NCI-H510A (cell line): ENCODE measurements around the gene MAGI2.

Experiments
- DNase-seq: peaks from one replicate; lab custom pipeline; 2025; lab: John Stamatoyannopoulos, UW

MAGI2 gene

GRCh38 chr7:78407031-78407430, 1046.4 kb downstream of the MAGI2 start:
- DNase-seq: no peak

DNA sequence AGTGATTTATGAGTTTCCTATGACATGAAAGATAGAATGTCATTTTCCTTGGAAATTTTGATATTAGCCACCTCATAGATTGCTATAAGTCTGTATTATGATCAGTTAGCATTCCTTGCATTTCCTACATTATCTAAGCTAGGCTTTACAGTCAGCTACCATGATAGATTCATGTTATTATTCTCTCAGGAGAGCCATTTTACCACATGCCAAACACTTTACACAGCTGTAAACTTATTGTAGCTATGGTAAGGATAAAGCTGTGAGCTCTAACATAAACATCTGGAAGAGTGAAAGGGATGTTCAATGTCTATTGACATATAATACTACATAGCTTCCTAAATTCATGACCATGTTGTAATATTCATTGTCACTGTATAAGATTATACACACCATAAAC, 1046.9 kb downstream of the MAGI2 start:
- no peak for DNase-seq

DNA sequence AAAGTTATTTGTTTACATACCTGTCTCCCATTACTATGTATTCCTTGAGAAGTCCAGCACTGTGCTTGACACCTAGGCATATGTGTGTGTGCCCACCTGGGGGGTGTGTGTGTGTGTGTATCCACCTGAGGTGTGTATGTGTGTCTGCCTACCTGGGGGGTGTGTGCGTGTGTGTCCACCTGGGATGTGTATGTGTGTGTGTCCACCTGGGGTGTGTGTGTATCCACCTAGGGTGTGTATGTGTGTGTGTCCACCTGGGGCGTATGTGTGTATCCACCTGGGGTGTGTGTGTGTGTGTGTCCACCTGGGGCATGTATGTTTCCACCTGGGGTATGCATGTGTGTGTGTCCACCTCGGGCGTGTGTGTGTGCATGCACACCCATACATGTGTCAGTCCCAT, 1051.4 kb downstream of the MAGI2 start:
- no peak for DNase-seq

- DNase-seq: no peak
These were observed 1053.4 kb downstream of the MAGI2 start for GRCh38 chr7:78400038-78400437.

DNA sequence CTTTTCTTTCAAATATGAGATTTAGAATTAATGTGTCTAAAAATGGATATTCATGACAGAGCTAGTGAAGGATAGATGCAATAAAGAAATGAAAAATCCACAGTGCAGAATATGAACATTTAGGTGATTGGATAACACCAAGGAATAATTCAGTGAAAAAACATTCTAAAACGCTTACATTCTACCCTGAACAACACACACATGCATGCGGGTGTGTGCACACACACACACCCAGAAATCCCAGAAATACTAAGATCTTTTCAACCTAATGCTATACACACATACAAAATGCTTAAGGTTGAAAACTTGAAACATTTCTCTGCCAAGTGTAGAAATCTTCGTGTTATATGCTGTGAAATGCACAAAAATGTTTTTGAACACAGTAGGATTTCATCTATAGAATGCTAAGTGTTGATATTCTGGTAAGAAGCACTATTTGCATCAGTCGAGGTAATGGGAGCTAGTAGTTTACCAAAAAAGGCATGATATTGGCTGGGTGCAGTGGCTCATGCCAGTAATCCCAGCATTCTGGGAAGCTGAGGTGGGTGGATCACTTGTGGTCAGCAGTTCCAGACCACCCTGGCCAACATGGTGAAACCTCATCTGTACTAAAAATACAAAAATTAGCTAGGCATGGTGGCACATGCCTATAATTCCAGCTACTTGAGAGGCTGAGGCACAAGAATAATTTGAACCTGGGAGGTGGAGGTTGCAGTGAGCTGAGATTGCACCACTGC, 1054.3 kb downstream of the MAGI2 start:
- DNase-seq: no peak

DNA sequence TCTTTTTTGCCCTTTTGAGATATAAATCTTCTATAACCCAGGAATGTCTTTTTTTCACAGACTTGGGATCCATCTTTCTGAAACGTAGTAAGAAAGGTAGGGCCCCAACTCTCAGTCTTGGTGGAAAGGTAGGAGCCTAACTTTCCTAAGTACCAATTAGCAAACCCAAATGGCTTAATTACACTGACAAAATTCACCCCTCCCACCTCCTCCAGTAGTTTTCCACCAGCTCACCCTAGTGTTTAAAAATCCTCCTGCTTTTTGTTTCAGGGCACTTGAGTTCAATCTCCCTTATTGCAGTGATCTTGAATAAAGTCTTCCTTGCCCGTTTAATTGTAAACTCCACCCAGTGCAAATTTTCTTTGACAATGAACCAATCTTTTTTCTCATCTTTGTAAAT, 1054.9 kb downstream of the MAGI2 start:
- DNase-seq: no peak

GRCh38 chr7:78398081-78398480, 1055.4 kb downstream of the MAGI2 start:
- DNase-seq: no peak

DNA sequence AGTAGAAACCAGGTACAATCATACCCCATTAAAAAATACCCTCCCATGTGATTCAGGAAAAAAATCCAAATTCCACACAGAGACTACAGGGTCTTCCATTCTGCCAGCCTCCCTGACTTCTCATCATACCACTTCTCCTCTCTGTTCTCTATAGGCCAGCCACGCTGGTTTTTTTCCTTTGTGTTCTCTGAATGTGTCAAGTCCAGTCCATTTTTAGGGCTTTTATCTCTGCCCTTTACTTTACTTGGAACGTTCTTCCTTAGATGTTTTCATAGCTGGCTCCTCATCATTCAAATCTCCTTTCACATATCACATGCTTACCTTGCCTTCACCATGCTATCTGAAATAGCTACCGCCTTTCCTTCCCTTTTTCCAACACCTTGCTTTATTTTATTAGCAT, 1057.3 kb downstream of the MAGI2 start:
- no peak for DNase-seq

- DNase-seq: no peak
These were observed 1058.0 kb downstream of the MAGI2 start for GRCh38 chr7:78395298-78396036.

GRCh38 chr7:78389022-78389421, 1064.4 kb downstream of the MAGI2 start:
- DNase-seq: no peak

DNA sequence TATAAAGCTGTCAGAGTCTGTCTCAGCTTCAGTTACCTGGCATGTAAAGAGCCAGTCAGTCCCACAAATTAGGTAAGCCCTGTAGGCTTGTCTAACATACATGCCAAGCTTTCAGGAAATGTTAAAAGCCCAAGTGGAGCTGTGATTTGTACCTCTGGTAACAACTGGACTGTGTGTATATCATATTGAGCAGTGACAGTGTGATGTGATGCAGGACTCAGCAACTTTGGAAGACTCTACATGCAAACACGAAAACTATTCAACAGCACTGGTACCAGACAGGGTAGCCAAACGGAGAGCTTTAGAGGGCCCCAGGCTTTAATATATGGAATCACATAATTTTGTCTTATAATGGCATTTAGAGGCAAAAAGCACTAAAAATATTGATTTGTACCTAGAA, 1066.9 kb downstream of the MAGI2 start:
- DNase-seq: no peak

DNA sequence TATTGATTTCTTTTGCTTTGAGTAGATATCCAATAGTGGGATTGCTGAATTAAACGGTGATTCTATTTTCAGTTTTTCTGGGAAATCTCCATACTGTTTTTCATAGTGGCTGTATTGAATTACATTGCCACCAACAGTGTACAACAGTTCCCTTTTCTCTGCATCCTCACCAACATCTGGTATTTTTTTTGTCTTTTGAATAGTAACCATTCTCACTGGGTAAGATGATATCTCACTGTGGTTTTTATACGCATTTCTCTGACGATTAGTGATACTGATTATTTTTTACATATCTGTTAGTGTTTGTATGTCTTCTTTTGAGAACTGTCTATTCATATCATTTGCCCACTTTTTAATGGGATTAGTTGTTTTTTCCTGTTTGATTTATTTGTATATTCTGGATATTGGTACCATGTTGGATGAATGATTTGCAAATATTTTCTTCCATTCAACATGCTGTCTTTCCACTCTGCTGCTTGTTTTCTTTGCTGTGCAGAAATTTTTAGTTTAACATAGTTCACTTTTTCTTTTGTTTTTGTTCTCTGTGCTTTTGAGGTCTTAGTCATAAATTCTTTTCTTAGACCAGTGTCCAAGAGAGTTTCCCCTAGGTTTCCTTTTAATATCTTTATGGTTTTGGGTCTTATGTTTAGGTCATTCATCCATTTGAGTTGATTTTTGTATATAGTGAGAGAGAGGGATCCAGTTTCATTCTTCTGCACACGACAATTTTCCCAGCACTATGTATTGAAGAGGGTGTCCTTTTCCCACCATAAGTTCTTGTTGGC, 1070.2 kb downstream of the MAGI2 start:
- no peak for DNase-seq

DNA sequence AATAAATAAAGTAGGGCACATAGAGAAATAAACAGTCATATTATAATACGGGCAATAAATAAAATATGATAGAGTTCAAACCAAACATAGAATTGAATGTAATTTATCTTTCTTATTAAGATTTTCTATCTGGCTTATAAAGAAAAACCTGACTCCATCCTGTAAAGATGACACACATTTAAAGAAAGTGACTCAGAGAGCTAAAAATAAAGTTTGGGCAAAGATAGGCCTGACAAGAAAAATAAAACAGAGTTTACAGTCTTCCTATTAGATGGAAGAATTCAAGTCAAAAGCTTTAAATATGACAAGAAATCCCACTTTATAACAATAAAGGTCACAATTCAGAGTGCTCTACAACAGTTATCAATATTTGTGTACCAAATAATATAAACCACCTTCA, 1074.3 kb downstream of the MAGI2 start:
- DNase-seq: no peak

DNA sequence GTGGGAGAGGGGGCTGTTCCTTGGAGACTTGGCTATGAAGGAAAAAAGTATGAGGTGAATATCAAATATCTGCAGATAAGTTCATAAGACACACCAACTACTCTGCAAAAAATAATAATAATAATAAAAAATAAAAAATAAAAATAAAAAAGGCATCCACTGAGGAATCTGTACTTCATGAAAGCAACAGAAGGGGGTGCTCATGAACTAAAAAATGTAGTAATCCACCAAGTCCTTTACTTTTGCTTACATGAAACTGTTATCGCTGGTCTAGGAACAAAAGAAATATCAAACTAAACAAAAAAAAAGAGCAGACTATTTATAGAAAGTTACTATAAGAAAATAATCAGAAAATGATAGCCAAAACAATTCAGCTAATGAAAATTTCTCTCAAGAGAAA, 1075.9 kb downstream of the MAGI2 start:
- DNase-seq: no peak

DNA sequence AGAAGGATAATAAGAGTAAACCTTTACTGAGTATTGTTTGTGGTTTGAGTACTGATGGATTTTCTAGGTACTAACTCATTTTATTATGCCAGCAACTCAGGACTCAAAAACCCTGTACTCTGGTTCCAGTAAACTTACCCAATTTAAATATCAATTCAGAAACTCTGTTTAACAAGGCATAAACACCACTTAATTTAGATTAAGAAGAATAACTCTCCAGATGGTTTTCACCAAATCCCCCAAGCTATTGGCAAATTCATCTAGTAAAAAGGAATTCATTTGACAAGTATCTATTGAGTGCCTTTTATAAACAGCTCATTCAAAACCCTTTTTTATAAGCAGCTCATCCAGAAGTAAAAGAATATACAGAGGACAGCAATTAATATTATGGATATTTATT, 1082.5 kb downstream of the MAGI2 start:
- DNase-seq: no peak

DNA sequence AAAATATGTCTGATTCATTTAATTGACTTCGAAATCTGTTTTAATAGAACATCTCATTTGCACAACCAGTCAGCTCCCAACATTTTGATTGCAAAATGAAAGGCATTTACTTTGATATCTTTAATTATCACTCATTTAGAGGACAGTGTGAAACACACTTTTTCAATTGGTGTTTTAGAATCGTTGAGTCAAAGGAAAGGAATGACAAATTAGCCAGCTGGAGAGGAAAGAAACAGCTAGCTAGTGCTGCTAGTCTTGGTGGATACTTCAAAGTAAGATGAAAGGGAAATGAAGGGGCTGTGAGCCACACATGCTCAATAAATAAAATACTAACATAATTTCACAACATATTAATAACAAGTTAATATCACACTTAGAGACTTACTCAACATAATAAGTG, 1084.7 kb downstream of the MAGI2 start:
- no peak for DNase-seq

- no peak for DNase-seq
These were observed 1086.1 kb downstream of the MAGI2 start for GRCh38 chr7:78367280-78367773.

GRCh38 chr7:78363866-78364265, 1089.6 kb downstream of the MAGI2 start:
- no peak for DNase-seq

DNA sequence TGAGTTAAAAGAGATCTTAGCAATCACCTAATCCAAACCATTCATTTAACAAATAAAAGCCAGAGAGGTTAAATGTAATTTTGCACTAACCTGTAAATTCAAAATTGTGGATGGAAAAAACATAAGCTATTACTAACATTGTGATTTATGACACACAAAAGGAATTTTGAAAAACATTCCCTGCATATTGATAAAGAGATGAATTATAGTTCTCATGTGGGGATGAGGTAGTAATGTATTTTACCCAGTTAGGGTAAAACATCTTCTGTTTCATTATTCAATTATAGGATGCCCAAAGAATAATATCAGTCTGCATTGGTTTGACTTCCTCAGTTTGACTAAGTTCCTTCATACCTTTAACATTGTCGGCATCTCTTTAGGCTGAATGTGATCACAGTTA, 1093.6 kb downstream of the MAGI2 start:
- no peak for DNase-seq

- no peak for DNase-seq
These were observed 1095.8 kb downstream of the MAGI2 start for GRCh38 chr7:78357709-78358108.

DNA sequence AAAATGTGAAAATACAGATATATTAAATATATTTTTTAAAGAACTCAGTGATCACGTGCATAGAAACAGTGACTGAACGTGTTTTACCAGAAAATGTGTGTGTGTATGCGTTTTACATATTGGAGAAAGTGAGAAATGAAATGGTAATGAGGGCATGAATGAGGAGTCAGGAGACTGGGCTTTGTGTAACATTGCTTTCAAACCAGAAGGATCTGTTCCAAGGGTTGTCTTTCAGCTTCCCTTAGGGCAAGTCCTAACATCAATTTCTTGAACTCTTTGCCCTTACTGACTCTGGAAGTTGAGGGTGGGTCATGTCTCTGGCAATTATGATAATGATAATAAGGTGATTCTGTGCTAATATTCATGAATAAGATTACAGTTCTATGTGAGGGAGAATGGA, 1097.6 kb downstream of the MAGI2 start:
- DNase-seq: no peak

- DNase-seq: no peak
These were observed 1102.5 kb downstream of the MAGI2 start for GRCh38 chr7:78350926-78351325.

DNA sequence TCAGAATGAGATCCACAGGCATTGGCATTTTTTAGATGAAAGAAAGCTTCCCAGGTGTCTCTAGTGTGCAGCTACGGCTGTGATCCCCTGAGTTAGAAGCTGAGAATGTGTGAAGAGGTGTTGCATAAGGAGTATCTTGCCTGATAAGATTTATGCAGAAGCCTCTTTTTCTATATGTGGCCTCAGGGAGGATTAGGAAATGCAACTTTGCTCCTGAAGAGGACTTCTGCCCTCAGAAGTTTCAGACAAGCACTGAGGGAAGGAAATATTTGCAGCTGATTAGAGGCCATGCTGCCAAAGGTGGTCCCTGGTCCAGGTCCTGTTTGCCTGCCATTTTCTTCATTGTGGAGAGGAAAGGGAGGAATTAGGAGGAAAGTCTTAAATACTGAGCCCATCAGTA, 1103.1 kb downstream of the MAGI2 start:
- no peak for DNase-seq
